ENCODE results near the gene DLGAP4. TPM values are rescaled to one million over a fixed set of nuclear protein-coding genes. Genes with fewer than 3 reads are reported as not detected.
"Not testable (repeated sequence)": the region's sequence is repeated elsewhere in the genome, so short reads cannot be mapped to it uniquely, and the experiment has no call there.

Gene DLGAP4
- total and polyA plus RNA-seq, 10 donors: 12.0 to 60.9 (median 45.9) TPM

DNA sequence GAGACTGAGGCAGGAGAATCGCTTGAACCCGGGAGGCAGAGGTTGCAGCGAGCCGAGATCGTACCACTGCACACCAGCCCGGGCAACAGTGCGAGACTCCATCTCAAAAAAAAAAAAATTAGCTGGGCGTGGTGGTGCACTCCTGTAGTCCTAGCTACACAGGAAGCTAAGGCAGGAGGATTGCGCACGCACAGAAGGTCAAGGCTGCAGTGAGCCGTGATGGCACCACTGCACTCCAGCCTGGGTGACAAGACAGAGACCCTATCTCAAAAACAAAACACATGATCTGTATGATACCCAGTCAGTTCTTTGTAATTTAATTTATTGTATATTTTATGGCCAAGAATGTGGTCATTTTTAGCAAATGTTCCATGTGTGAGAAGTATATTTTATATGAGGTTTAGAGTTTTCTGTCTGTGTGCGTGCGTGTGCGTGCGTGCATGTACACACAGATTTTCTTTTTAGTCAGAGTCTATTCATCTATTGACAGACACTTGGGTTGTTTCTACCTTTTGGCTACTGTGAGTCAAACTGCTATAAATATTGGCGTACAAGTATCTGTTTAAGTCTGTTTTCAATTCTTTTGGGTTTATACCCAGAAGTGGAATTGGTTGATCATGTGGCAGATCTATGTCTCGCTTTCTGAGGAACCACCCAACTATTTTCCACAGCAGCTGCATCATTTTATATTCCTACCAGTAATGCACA is 213.0 kb downstream of the DLGAP4 start:
- Histone ChIP-seq H3K9me3 (no peaks in the 10 kb centered on the region), H3K4me3 (no peak overlapping the region), H3K27me3 (replicated peaks in 1 of 7) (no peaks in the 10 kb centered on the region), H3K27ac (no peak overlapping the region), H3K36me3 (peaks cover 0 to 96% (median 16%) of the 10 kb centered on the region in 6 donors), H3K4me1 (peaks cover 0 to 21% (median 2%) of the 10 kb centered on the region in 6 donors)
- 81 to 90% (median 86%) methylated on average over 17 of the region's 17 CpGs for WGBS, 5 donors
- DNase-seq: no peak
- TF ChIP-seq POLR2A (IDR thresholded peaks at IDR 0.05) (no peak), CTCF (IDR thresholded peaks at IDR 0.05 in 8 of 11, conservative IDR thresholded peaks at IDR 0.05 in 3 of 11) (no peak), POLR2AphosphoS5 (IDR thresholded peaks at IDR 0.05) (peak in 1 of 3 donors; percentile 18)
- intact Hi-C loops (cut with DNase I; ENCODE audit: low total_unique reads): no loop called here

DNA sequence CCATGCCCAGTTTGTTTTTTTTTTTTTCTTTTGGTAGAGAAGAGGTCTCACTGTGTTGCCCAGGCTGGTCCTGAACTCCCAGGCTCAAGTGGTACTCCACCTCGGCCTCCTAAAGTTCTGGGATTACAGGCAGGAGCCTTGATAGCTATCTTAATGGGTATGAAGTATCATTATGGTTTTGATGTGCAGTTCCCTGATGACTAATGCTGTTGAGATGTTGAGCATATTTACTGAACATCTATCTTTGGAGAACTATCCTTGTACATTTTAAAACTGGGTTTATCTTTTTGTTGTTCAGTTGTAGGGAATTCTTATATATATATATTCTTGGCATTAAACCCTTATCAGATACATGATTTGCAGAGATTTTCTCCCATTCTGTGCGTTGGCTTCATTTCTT is 213.8 kb downstream of the DLGAP4 start:
- TF ChIP-seq POLR2AphosphoS5 (IDR thresholded peaks at IDR 0.05): no peak
- no peak for TF ChIP-seq POLR2A (IDR thresholded peaks at IDR 0.05)
- TF ChIP-seq CTCF (IDR thresholded peaks at IDR 0.05 in 8 of 11, conservative IDR thresholded peaks at IDR 0.05 in 3 of 11): no peak
- H3K9me3 ChIP-seq: no peaks in the 10 kb centered on the region
- peaks cover 0 to 96% (median 23%) of the 10 kb centered on the region in 6 donors for H3K36me3 ChIP-seq
- intact Hi-C loops (cut with DNase I; ENCODE audit: low total_unique reads): no loop called here
- H3K27ac ChIP-seq: no peak overlapping the region
- H3K4me3 ChIP-seq: no peak overlapping the region
- peaks cover 0 to 21% (median 2%) of the 10 kb centered on the region in 6 donors for H3K4me1 ChIP-seq
- no peaks in the 10 kb centered on the region for H3K27me3 ChIP-seq (replicated peaks in 1 of 7)
- no peak for DNase-seq
- WGBS, 5 donors: 81 to 97% (median 93%) methylated on average over 2 of the region's 2 CpGs

GRCh38 chr20:36521526-36521925 is 215.4 kb downstream of the DLGAP4 start:
- peaks cover 0 to 96% (median 34%) of the 10 kb centered on the region in 6 donors for H3K36me3 ChIP-seq
- no peak for DNase-seq
- no peak overlapping the region for H3K4me3 ChIP-seq
- 83 to 98% (median 87%) methylated on average over 1 of the region's 1 CpG for WGBS, 5 donors
- no peak for TF ChIP-seq POLR2A (IDR thresholded peaks at IDR 0.05)
- TF ChIP-seq CTCF (IDR thresholded peaks at IDR 0.05 in 8 of 11, conservative IDR thresholded peaks at IDR 0.05 in 3 of 11): no peak
- no peak for TF ChIP-seq POLR2AphosphoS5 (IDR thresholded peaks at IDR 0.05)
- H3K27ac ChIP-seq: no peak overlapping the region
- intact Hi-C loops (cut with DNase I; ENCODE audit: low total_unique reads): no loop called here
- no peaks in the 10 kb centered on the region for H3K9me3 ChIP-seq
- peaks cover 0 to 21% (median 2%) of the 10 kb centered on the region in 6 donors for H3K4me1 ChIP-seq
- H3K27me3 ChIP-seq (replicated peaks in 1 of 7): no peaks in the 10 kb centered on the region

DNA sequence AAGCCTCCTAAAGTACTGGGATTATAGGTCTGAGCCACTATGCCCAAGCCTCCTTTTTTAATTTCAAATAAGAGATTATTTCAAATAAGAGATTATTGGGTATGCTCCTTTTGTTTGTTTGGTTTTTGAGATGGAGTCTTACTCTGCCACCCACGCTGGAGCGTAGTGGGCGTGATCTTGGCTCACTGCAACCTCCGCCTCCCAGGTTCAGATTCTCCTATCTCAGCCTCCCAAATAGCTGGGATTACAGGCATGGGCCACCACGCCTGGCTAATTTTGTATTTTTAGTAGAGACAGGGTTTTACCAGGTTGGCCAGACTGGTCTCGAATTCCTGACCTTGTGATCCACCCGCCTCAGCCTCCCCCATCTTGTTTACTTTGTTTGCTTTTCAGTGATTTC is 216.3 kb downstream of the DLGAP4 start:
- 95 to 99% (median 96%) methylated on average over 7 of the region's 7 CpGs for WGBS, 5 donors
- Histone ChIP-seq H3K36me3 (peaks cover 0 to 96% (median 43%) of the 10 kb centered on the region in 6 donors), H3K4me1 (peaks cover 0 to 15% (median 2%) of the 10 kb centered on the region in 6 donors)
- H3K4me3 ChIP-seq; DNase-seq; H3K27ac ChIP-seq; H3K9me3 ChIP-seq; H3K27me3 ChIP-seq (replicated peaks in 1 of 7); intact Hi-C loops (cut with DNase I; ENCODE audit: low total_unique reads): not testable (repeated sequence)
